NCI-H2196 treated with DMSO at 0.1 percent for 48 hours (cell line): Measurements from ENCODE around the gene TMTC1.

ENCODE experiments used
- DNase-seq: peaks from one replicate; lab custom pipeline; 2025; ENCODE audit not compliant: unreplicated experiment; lab: John Stamatoyannopoulos, UW

The TMTC1 gene

GRCh38 chr12:29546000-29546399, 237.7 kb downstream of the TMTC1 start:
- no peak for DNase-seq

- no peak for DNase-seq
Observed at GRCh38 chr12:29545102-29545467, 238.7 kb downstream of the TMTC1 start.

- DNase-seq = no peak
Observed at GRCh38 chr12:29544428-29545101, 239.2 kb downstream of the TMTC1 start.

GRCh38 chr12:29543036-29543435, 240.7 kb downstream of the TMTC1 start:
- no peak for DNase-seq

- no peak for DNase-seq
Observed at GRCh38 chr12:29537298-29537697, 246.4 kb downstream of the TMTC1 start.

GRCh38 chr12:29534935-29535334, 248.8 kb downstream of the TMTC1 start:
- no peak for DNase-seq

GRCh38 chr12:29533815-29534489, 249.8 kb downstream of the TMTC1 start:
- DNase-seq = no peak

- DNase-seq = no peak
Observed at GRCh38 chr12:29531471-29531870, 252.3 kb downstream of the TMTC1 start.

- no peak for DNase-seq
Observed at GRCh38 chr12:29530436-29530835, 253.3 kb downstream of the TMTC1 start.

- no peak for DNase-seq
Observed at GRCh38 chr12:29528161-29528560, 255.6 kb downstream of the TMTC1 start.

GRCh38 chr12:29521951-29522350, 261.8 kb downstream of the TMTC1 start:
- DNase-seq = no peak

- DNase-seq = peak; percentile 41
Observed at GRCh38 chr12:29519585-29520182, 264.1 kb downstream of the TMTC1 start.

- no peak for DNase-seq
Observed at GRCh38 chr12:29518407-29518806, 265.3 kb downstream of the TMTC1 start.

GRCh38 chr12:29517264-29517663, 266.5 kb downstream of the TMTC1 start:
- DNase-seq = no peak

GRCh38 chr12:29516431-29516875, 267.3 kb downstream of the TMTC1 start:
- DNase-seq = no peak

- DNase-seq = no peak
Observed at GRCh38 chr12:29510591-29511185, 273.1 kb downstream of the TMTC1 start.

- DNase-seq = no peak
Observed at GRCh38 chr12:29509503-29509902, 274.2 kb downstream of the TMTC1 start.

GRCh38 chr12:29508949-29509348, 274.8 kb downstream of the TMTC1 start:
- DNase-seq = no peak

- DNase-seq = no peak
Observed at GRCh38 chr12:29505122-29505521, 278.6 kb downstream of the TMTC1 start.

GRCh38 chr12:29503283-29503682, 280.5 kb downstream of the TMTC1 start:
- no peak for DNase-seq

GRCh38 chr12:29499235-29499634, 284.5 kb downstream of the TMTC1 start:
- DNase-seq = no peak

GRCh38 chr12:29497588-29497987, 286.2 kb downstream of the TMTC1 start, which contains the start of gene OVCH1:
TSS of gene OVCH1 (minus strand) at chr12:29497686. CDS start at chr12:29497686, 0 bp downstream.
- no peak for DNase-seq
